ENCODE results near the gene CBX8. TPM values are rescaled to one million over a fixed set of nuclear protein-coding genes. Genes with fewer than 3 reads are reported as not detected.

CBX8 gene
- total and polyA plus RNA-seq, 2 donors from 2014 or later = 3.5 to 6.2 TPM

GRCh38 chr17:79806863-79807720, 10.2 kb upstream of the CBX8 start:
- Histone ChIP-seq H3K27ac (ENCODE audit: low read depth in 2 of 2, low read length in 2 of 2) (no peak overlapping the region), H3K9me3 (ENCODE audit: control insufficient read depth in 2 of 3, insufficient read depth in 1 of 3, low read length in 3 of 3) (no peaks in the 10 kb centered on the region), H3K4me3 (ENCODE audit: low read length in 3 of 3) (no peak overlapping the region), H3K36me3 (ENCODE audit: control insufficient read depth in 2 of 3, insufficient read depth in 3 of 3, low read length in 3 of 3) (no peaks in the 10 kb centered on the region), H3K4me1 (ENCODE audit: control insufficient read depth in 2 of 3, insufficient read depth in 2 of 3, low read depth in 1 of 3, low read length in 3 of 3) (peaks cover 0 to 10% (median 0%) of the 10 kb centered on the region in 3 donors), H3K27me3 (ENCODE audit: control insufficient read depth, insufficient read depth, low read length) (peaks cover 76% of the 10 kb centered on the region), H3K9ac (ENCODE audit: low read length in 3 of 3) (no peak overlapping the region)
- peak in 1 of 5 donors; percentile 40 for DNase-seq
- intact Hi-C loops (cut with DNase I) = no loop called here
- no peak for TF ChIP-seq CTCF (IDR thresholded peaks at IDR 0.05; ENCODE audit: borderline replicate concordance, extremely low read depth, insufficient read depth)
- FAIRE-seq = no peak

GRCh38 chr17:79806446-79806760, 9.5 kb upstream of the CBX8 start:
- no peak for FAIRE-seq
- no peak overlapping the region for H3K27ac ChIP-seq (ENCODE audit: low read depth in 2 of 2, low read length in 2 of 2)

GRCh38 chr17:79804856-79805696, 8.2 kb upstream of the CBX8 start:
- TF ChIP-seq CTCF (IDR thresholded peaks at IDR 0.05; ENCODE audit: borderline replicate concordance, extremely low read depth, insufficient read depth) = no peak
- peaks cover 82% of the 10 kb centered on the region for H3K27me3 ChIP-seq (ENCODE audit: control insufficient read depth, insufficient read depth, low read length)
- H3K4me1 ChIP-seq (ENCODE audit: control insufficient read depth in 2 of 3, insufficient read depth in 2 of 3, low read depth in 1 of 3, low read length in 3 of 3) = peaks cover 0 to 7% (median 0%) of the 10 kb centered on the region in 3 donors
- no peak overlapping the region for H3K9ac ChIP-seq (ENCODE audit: low read length in 3 of 3)
- no peaks in the 10 kb centered on the region for H3K9me3 ChIP-seq (ENCODE audit: control insufficient read depth in 2 of 3, insufficient read depth in 1 of 3, low read length in 3 of 3)
- FAIRE-seq (no peak), DNase-seq (no peak)
- H3K36me3 ChIP-seq (ENCODE audit: control insufficient read depth in 2 of 3, insufficient read depth in 3 of 3, low read length in 3 of 3) = no peaks in the 10 kb centered on the region
- no peak overlapping the region for H3K4me3 ChIP-seq (ENCODE audit: low read length in 3 of 3)
- intact Hi-C loops (cut with DNase I) = no loop called here
- no peak overlapping the region for H3K27ac ChIP-seq (ENCODE audit: low read depth in 2 of 2, low read length in 2 of 2)

More at GRCh38 chr17:79806446-79806760, 9.5 kb upstream of the CBX8 start:
- Histone ChIP-seq H3K36me3 (ENCODE audit: control insufficient read depth in 2 of 3, insufficient read depth in 3 of 3, low read length in 3 of 3) (no peaks in the 10 kb centered on the region), H3K9ac (ENCODE audit: low read length in 3 of 3) (no peak overlapping the region), H3K9me3 (ENCODE audit: control insufficient read depth in 2 of 3, insufficient read depth in 1 of 3, low read length in 3 of 3) (no peaks in the 10 kb centered on the region), H3K4me1 (ENCODE audit: control insufficient read depth in 2 of 3, insufficient read depth in 2 of 3, low read depth in 1 of 3, low read length in 3 of 3) (peaks cover 0 to 6% (median 0%) of the 10 kb centered on the region in 3 donors), H3K27me3 (ENCODE audit: control insufficient read depth, insufficient read depth, low read length) (peaks cover 76% of the 10 kb centered on the region), H3K4me3 (ENCODE audit: low read length in 3 of 3) (no peak overlapping the region)
- intact Hi-C loops (cut with DNase I) = no loop called here
- no peak for TF ChIP-seq CTCF (IDR thresholded peaks at IDR 0.05; ENCODE audit: borderline replicate concordance, extremely low read depth, insufficient read depth)
- DNase-seq = peak in 1 of 5 donors; percentile 58

Data from kidney (tissue), 14 donors.